GM23248 (cell line): ENCODE measurements around the gene ANKRD31.

Experiments
- EZH2 ChIP-seq: fragments of 200-600 bp; sonication (generic); IDR thresholded peaks from 2 replicates; pipeline ENCODE4 v1.6.1; 2018; ENCODE audit warnings: antibody characterized with exemption, mild to moderate bottlenecking; ENCODE audit not compliant: insufficient read depth, poor library complexity, severe bottlenecking
- EZH2phosphoT487 ChIP-seq: fragments of 200-600 bp; sonication (generic); IDR thresholded peaks from 2 replicates; pipeline ENCODE4 v1.6.1; 2018; ENCODE audit warnings: antibody characterized with exemption, moderate library complexity, mild to moderate bottlenecking, low read depth; ENCODE audit not compliant: insufficient read depth

GRCh38 chr5:75028090-75028489 is 208.6 kb downstream of the ANKRD31 start:
- TF ChIP-seq EZH2phosphoT487 = no peak
- TF ChIP-seq EZH2 = no peak
